ENCODE results near the gene GAL.

GRCh38 chr11:68655406-68655805, 28.9 kb upstream of the GAL start:
- TF ChIP-seq CTCF (IDR thresholded peaks at IDR 0.05; ENCODE audit: low read depth, low read length, poor library complexity, severe bottlenecking) (no peak), EZH2phosphoT487 (IDR thresholded peaks at IDR 0.05; ENCODE audit: borderline replicate concordance, low read length) (no peak)
